Endothelial cell of umbilical vein (primary cell): ENCODE measurements around the gene RAB28. TPM values are rescaled to one million over a fixed set of nuclear protein-coding genes. Genes with fewer than 3 reads are reported as not detected.

Experiments
- BruUV-seq: library from RNA; stranded (reverse); fragments of 400-500 nt; replicated peaks from 2 replicates; lab custom pipeline; 2021; lab: Mats Ljungman, UMichigan
- CTCF ChIA-PET: fragments of 300-600, 350-600 bp; sonication (Branson Sonifier 250); formaldehyde crosslinking; loops from one replicate; lab custom pipeline; 2021; ENCODE audit warnings: antibody characterized with exemption, inconsistent platforms; lab: Charles Lee
- POLR2A ChIA-PET: fragments of 300-600, 350-600 bp; sonication (Branson Sonifier 250); formaldehyde crosslinking; loops from one replicate; lab custom pipeline; 2021; ENCODE audit warnings: antibody characterized with exemption, inconsistent platforms; lab: Charles Lee
- DNase-seq: peaks from one replicate; pipeline ENCODE4 v3.0.0-alpha.2; 2011; ENCODE audit warnings: low read depth, low spot score
- FAIRE-seq: peaks from 2 replicates; lab custom pipeline; 2011; peaks lifted over from hg19 to GRCh38; lab: Jason Lieb, UNC
- H2AFZ ChIP-seq: 2 replicates; pipeline ENCODE4 v1.6.0; 2012; ENCODE audit warnings: low read depth, low read length, control low read depth, inconsistent platforms
- H3K27ac ChIP-seq: 2 replicates; pipeline ENCODE4 v1.5.1; 2011; ENCODE audit warnings: low read depth, mild to moderate bottlenecking, control low read depth, low read length, moderate library complexity; ENCODE audit not compliant: insufficient read depth
- H3K27me3 ChIP-seq, 2 experiments: 2 replicates each; pipeline versions ENCODE4 v1.6.0 to v1.6.1; 2011; ENCODE audit warnings: low read length in 2 of 2, mixed read lengths in 1 of 2; ENCODE audit not compliant: control insufficient read depth in 2 of 2, insufficient read depth in 2 of 2
- H3K36me3 ChIP-seq, 2 experiments: 2 replicates in 1 of 2; 3 replicates in 1 of 2; pipeline ENCODE4 v1.5.1; 2011; ENCODE audit warnings: low read length in 2 of 2, mild to moderate bottlenecking in 1 of 2, moderate library complexity in 1 of 2; ENCODE audit not compliant: control insufficient read depth in 2 of 2, insufficient read depth in 2 of 2; ENCODE audit errors: extremely low read depth in 1 of 2
- H3K4me1 ChIP-seq: 3 replicates; pipeline ENCODE4 v1.5.1; 2011; ENCODE audit warnings: mild to moderate bottlenecking, low read length; ENCODE audit not compliant: control insufficient read depth, insufficient read depth; ENCODE audit errors: extremely low read depth
- H3K4me2 ChIP-seq: 2 replicates; pipeline ENCODE4 v1.6.1; 2011; ENCODE audit warnings: low read length, control low read depth, mixed read lengths; ENCODE audit not compliant: insufficient read depth
- H3K4me3 ChIP-seq, 3 experiments: fragments of 200-600 bp in 1 of 3; sonication (generic), shearing (Covaris generic) in 1 of 3; replicated peaks in 1 of 3; 2 replicates each; pipeline ENCODE4 v1.5.1; 2011 to 2016; ENCODE audit warnings: control low read depth in 3 of 3, low read length in 3 of 3, mild to moderate bottlenecking in 2 of 3, inconsistent platforms in 1 of 3, low read depth in 1 of 3, moderate library complexity in 1 of 3; ENCODE audit not compliant: insufficient read depth in 1 of 3
- H3K79me2 ChIP-seq: 2 replicates; pipeline ENCODE4 v1.6.0; 2012; ENCODE audit warnings: low read length, inconsistent platforms; ENCODE audit not compliant: control insufficient read depth, insufficient read depth
- H3K9ac ChIP-seq: replicated peaks from 2 replicates; pipeline ENCODE3; 2011; ENCODE audit warnings: low read length, control low read depth; ENCODE audit not compliant: insufficient read depth; ENCODE audit errors: extremely low read depth
- H3K9me1 ChIP-seq: replicated peaks from 3 replicates; pipeline ENCODE4 v1.6.0; 2011; ENCODE audit warnings: mild to moderate bottlenecking, low read length; ENCODE audit not compliant: control insufficient read depth, insufficient read depth; ENCODE audit errors: extremely low read depth
- H3K9me3 ChIP-seq: replicated peaks from 2 replicates; pipeline ENCODE4 v1.5.1; 2012; ENCODE audit warnings: low read length, inconsistent platforms; ENCODE audit not compliant: control insufficient read depth, insufficient read depth
- H4K20me1 ChIP-seq: replicated peaks from 2 replicates; pipeline ENCODE3; 2011; ENCODE audit warnings: mild to moderate bottlenecking, low read length; ENCODE audit not compliant: control insufficient read depth, insufficient read depth; ENCODE audit errors: extremely low read depth
- EZH2 ChIP-seq: IDR thresholded peaks from 2 replicates; pipeline ENCODE4 v1.6.1; 2012; ENCODE audit warnings: borderline replicate concordance, low read depth, mild to moderate bottlenecking, moderate library complexity, low read length, inconsistent platforms; ENCODE audit not compliant: severe bottlenecking
- FOS ChIP-seq: IDR thresholded peaks from 2 replicates; pipeline ENCODE4 v1.6.1; 2011; ENCODE audit warnings: mild to moderate bottlenecking, low read length, moderate library complexity, borderline replicate concordance; ENCODE audit not compliant: insufficient read depth
- GATA2 ChIP-seq: IDR thresholded peaks from 2 replicates; pipeline ENCODE4 v1.7.0; 2011; ENCODE audit warnings: low read depth, mild to moderate bottlenecking, moderate library complexity, mixed read lengths, low read length; ENCODE audit not compliant: insufficient read length, insufficient read depth
- JUN ChIP-seq: IDR thresholded peaks from 2 replicates; pipeline ENCODE4 v1.6.1; 2011; ENCODE audit warnings: borderline replicate concordance, low read depth; ENCODE audit not compliant: insufficient read length, insufficient read depth
- MYC ChIP-seq: IDR thresholded peaks from one replicate; pipeline ENCODE4 v1.6.1; 2011; ENCODE audit warnings: mild to moderate bottlenecking, low read depth, low read length
- POLR2A ChIP-seq: IDR thresholded peaks from 2 replicates; pipeline ENCODE4 v1.6.1; 2012; ENCODE audit warnings: low read depth, mild to moderate bottlenecking, control low read depth, low read length
- POLR2AphosphoS5 ChIP-seq: IDR thresholded peaks from 2 replicates; pipeline ENCODE4 v1.6.1; 2012; ENCODE audit warnings: low read depth, mild to moderate bottlenecking, control low read depth, low read length, moderate library complexity; ENCODE audit not compliant: insufficient read depth
- dilution Hi-C: fragments of 300-500 bp; cut with MboI; formaldehyde crosslinking; loops from one replicate; pipeline ENCODE4 v1.15.0; 2019; ENCODE audit warnings: low sequenced_read_pairs; ENCODE audit not compliant: extremely low pct_ligation_motif_present
- intact Hi-C: fragments of 100-400 bp; cut with micrococcal nuclease; formaldehyde crosslinking; loops from one replicate; pipeline ENCODE4 v1.10.0; 2022
- polyA plus RNA-seq, 4 experiments: library from polyadenylated mRNA; depleted of rRNA in 3 of 4; stranded (reverse) in 3 of 4; unstranded in 1 of 4; fragments of >200 nt; gene quantifications; 2 replicates each; pipeline versions ENCODE4 v1.2.1 to v1.2.3, GENCODE V29; 2011 to 2012; ENCODE audit warnings: missing spikeins in 1 of 4
- total RNA-seq: library from RNA; stranded (reverse); gene quantifications from 2 replicates; pipeline ENCODE4 v1.2.3, GENCODE V29; 2021
- TF ChIP-seq, protein P1 (sequence below), 2 donors: IDR thresholded peaks; 1 replicate in 1 of 2; 2 replicates in 1 of 2; pipeline ENCODE4 v1.5.1; 2011; ENCODE audit warnings: low read length in 2 of 2, mild to moderate bottlenecking in 2 of 2, moderate library complexity in 2 of 2, control low read depth in 1 of 2, inconsistent platforms in 1 of 2, low read depth in 1 of 2; ENCODE audit not compliant: insufficient read depth in 1 of 2; ENCODE audit errors: extremely low read depth in 1 of 2
- TF ChIP-seq, protein P2 (sequence below): IDR thresholded peaks from 2 replicates; pipeline ENCODE4 v1.6.1; 2011; ENCODE audit not compliant: insufficient read depth, insufficient read length

RAB28 gene
- total and polyA plus RNA-seq, 2 donors (not counting 3 experiments of a cell fraction or from before 2014, with no cell fraction given) = 13.0 to 13.2 TPM

DNA sequence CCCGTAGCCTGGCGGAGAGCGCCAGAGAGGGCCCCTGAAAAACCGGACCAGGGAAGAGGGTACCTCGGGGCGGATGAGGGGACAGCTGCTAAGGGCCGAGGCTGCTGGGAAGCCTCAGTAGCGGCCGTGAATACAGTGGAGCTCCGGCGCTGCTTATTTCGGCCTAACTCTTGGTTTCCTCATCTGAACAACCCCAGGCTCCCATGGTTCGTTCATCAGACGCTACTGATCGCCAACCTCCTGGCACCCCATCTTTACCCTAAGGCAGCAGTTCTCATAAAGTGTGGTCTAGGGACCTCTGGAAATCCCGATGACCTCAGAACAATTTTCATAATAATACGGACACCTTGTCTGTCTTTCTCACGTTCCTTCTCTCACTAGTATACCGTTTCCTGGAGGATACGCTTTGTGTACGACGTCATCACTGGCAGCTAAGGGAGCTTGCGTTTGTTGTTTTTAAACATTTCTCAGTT, 645 bp upstream of the RAB28 start:
- Histone ChIP-seq H3K27me3 (peaks cover 4 to 15% of the 10 kb centered on the region in 2 experiments), H3K4me2 (peak overlapping the region; percentile 70), H3K9me3 (no peaks in the 10 kb centered on the region), H3K79me2 (peaks cover 9% of the 10 kb centered on the region), H3K36me3 (no peaks in the 10 kb centered on the region), H3K4me3 (peak overlapping the region; percentile 64 to 82 (median 66)), H3K27ac (peak overlapping the region; percentile 97), H3K9me1 (no peaks in the 10 kb centered on the region), H2AFZ (peak overlapping the region; percentile 86), H3K9ac (peak overlapping the region; percentile 93), H4K20me1 (peaks cover 3% of the 10 kb centered on the region), H3K4me1 (peaks cover 11% of the 10 kb centered on the region)
- no peak for TF ChIP-seq FOS
- dilution Hi-C loops = no loop called here
- no peak for FAIRE-seq
- DNase-seq = no peak
- TSS peak; percentile 82 for BruUV-seq
- CTCF ChIA-PET = no interaction called here
- intact Hi-C loops = loop anchor here (1.0 to 5.0 kb wide), 3 partner anchors 61 to 1518 kb away; partner anchors contain the start of genes BOD1L1 and CPEB2
- POLR2A ChIA-PET = no interaction called here

DNA sequence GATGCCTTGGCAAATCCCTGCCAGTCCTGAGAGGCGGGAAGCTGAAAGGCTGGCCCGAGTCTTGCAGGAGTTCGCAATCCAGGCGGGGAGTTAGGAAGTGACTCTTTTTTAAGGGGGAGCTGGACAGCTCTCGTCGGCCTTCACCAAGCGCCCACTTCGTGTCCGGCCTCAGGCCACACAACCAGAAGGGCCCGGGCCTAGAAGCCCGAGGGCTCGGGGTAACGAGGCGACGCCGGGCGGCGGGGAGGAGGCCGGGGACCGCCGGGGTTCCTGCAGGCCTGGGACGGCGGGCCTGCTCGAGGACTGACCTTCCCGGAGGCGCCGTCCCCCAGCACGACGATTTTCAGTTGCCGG, 395 bp downstream of the RAB28 start:
- Histone ChIP-seq H3K27ac (peak overlapping the region; percentile 97), H3K36me3 (no peaks in the 10 kb centered on the region), H3K9me3 (no peaks in the 10 kb centered on the region), H2AFZ (peak overlapping the region; percentile 84), H3K4me2 (peak overlapping the region; percentile 78), H3K79me2 (peaks cover 9% of the 10 kb centered on the region), H3K9ac (peak overlapping the region; percentile 93), H3K4me1 (peaks cover 11% of the 10 kb centered on the region), H4K20me1 (peaks cover 3% of the 10 kb centered on the region), H3K4me3 (peak overlapping the region; percentile 64 to 82 (median 66)), H3K9me1 (no peaks in the 10 kb centered on the region), H3K27me3 (peaks cover 4 to 15% of the 10 kb centered on the region in 2 experiments)
- ChIA-PET CTCF (interaction anchor here (0.9 to 1.2 kb wide), 3 partner anchors 10 to 65 kb away, joined by 3 to 6 read pairs (median 4); no protein-coding TSS in a partner anchor), POLR2A (no interaction called here)
- intact Hi-C loops (loop anchor here (1.0 to 5.0 kb wide), 3 partner anchors 62 to 1519 kb away; partner anchors contain the start of genes BOD1L1 and CPEB2), dilution Hi-C loops (no loop called here)
- TF ChIP-seq GATA2 (no peak), EZH2 (no peak), POLR2A (no peak), POLR2AphosphoS5 (no peak), FOS (no peak), MYC (no peak), JUN (no peak)
- TF ChIP-seq, protein P1, sequence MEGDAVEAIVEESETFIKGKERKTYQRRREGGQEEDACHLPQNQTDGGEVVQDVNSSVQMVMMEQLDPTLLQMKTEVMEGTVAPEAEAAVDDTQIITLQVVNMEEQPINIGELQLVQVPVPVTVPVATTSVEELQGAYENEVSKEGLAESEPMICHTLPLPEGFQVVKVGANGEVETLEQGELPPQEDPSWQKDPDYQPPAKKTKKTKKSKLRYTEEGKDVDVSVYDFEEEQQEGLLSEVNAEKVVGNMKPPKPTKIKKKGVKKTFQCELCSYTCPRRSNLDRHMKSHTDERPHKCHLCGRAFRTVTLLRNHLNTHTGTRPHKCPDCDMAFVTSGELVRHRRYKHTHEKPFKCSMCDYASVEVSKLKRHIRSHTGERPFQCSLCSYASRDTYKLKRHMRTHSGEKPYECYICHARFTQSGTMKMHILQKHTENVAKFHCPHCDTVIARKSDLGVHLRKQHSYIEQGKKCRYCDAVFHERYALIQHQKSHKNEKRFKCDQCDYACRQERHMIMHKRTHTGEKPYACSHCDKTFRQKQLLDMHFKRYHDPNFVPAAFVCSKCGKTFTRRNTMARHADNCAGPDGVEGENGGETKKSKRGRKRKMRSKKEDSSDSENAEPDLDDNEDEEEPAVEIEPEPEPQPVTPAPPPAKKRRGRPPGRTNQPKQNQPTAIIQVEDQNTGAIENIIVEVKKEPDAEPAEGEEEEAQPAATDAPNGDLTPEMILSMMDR (IDR thresholded peaks at IDR 0.05; ENCODE audit: extremely low read depth in 1 of 2, insufficient read depth in 1 of 2, low read depth in 1 of 2, low read length in 2 of 2) = no peak
- TF ChIP-seq, protein P2, sequence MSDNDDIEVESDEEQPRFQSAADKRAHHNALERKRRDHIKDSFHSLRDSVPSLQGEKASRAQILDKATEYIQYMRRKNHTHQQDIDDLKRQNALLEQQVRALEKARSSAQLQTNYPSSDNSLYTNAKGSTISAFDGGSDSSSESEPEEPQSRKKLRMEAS = no peak
- FAIRE-seq = no peak
- BruUV-seq = TSS peak; percentile 32
- peak; percentile 77 for DNase-seq
